ENCODE results near the gene AFDN. TPM values are rescaled to one million over a fixed set of nuclear protein-coding genes. Genes with fewer than 3 reads are reported as not detected.
A peak's percentile ranks its signal among the peaks of the same experiment; 100 is the strongest.

AFDN gene
- total RNA-seq, 4 donors from 2014 or later = 134 to 179 (median 144) TPM

GRCh38 chr6:167849846-167850459 lies 23.2 kb downstream of the AFDN start:
- no peak overlapping the region for H3K27ac ChIP-seq
- WGBS, 2 donors = 54 to 58% methylated on average over 4 of the region's 4 CpGs
- H3K4me3 ChIP-seq = no peak overlapping the region
- no peaks in the 10 kb centered on the region for H3K27me3 ChIP-seq
- DNase-seq (ENCODE audit: low spot score in 2 of 2) = no peak
- H3K36me3 ChIP-seq = no peaks in the 10 kb centered on the region
- H3K4me1 ChIP-seq = peaks cover 0 to 21% (median 0%) of the 10 kb centered on the region in 4 donors
- no peak for TF ChIP-seq POLR2A (IDR thresholded peaks at IDR 0.05)
- no peak for TF ChIP-seq EP300 (IDR thresholded peaks at IDR 0.05)
- no peak for TF ChIP-seq CTCF (IDR thresholded peaks at IDR 0.05)
- no peaks in the 10 kb centered on the region for H3K9me3 ChIP-seq

- 73 to 77% methylated on average over 6 of the region's 6 CpGs for WGBS, 2 donors
- peaks cover 0 to 21% (median 0%) of the 10 kb centered on the region in 4 donors for H3K4me1 ChIP-seq
- TF ChIP-seq EP300 (IDR thresholded peaks at IDR 0.05) = no peak
- no peak for TF ChIP-seq CTCF (IDR thresholded peaks at IDR 0.05)
- TF ChIP-seq POLR2A (IDR thresholded peaks at IDR 0.05) = no peak
- no peaks in the 10 kb centered on the region for H3K27me3 ChIP-seq
- no peak for DNase-seq (ENCODE audit: low spot score in 2 of 2)
- H3K9me3 ChIP-seq = no peaks in the 10 kb centered on the region
- H3K4me3 ChIP-seq = no peak overlapping the region
- no peak overlapping the region for H3K27ac ChIP-seq
- H3K36me3 ChIP-seq = no peaks in the 10 kb centered on the region
Measured at GRCh38 chr6:167850782-167851181, 24.1 kb downstream of the AFDN start.

GRCh38 chr6:167851370-167851952 lies 24.8 kb downstream of the AFDN start:
- no peaks in the 10 kb centered on the region for H3K9me3 ChIP-seq
- peaks cover 0 to 21% (median 0%) of the 10 kb centered on the region in 4 donors for H3K4me1 ChIP-seq
- no peaks in the 10 kb centered on the region for H3K36me3 ChIP-seq
- DNase-seq (ENCODE audit: low spot score in 2 of 2) = no peak
- H3K4me3 ChIP-seq = no peak overlapping the region
- no peaks in the 10 kb centered on the region for H3K27me3 ChIP-seq
- WGBS, 2 donors = 93 to 94% methylated on average over 2 of the region's 2 CpGs
- TF ChIP-seq CTCF (IDR thresholded peaks at IDR 0.05) (no peak), POLR2A (IDR thresholded peaks at IDR 0.05) (no peak), EP300 (IDR thresholded peaks at IDR 0.05) (no peak)
- no peak overlapping the region for H3K27ac ChIP-seq

- Histone ChIP-seq H3K27me3 (no peaks in the 10 kb centered on the region), H3K4me1 (peaks cover 0 to 17% (median 0%) of the 10 kb centered on the region in 4 donors), H3K27ac (no peak overlapping the region), H3K36me3 (no peaks in the 10 kb centered on the region), H3K9me3 (no peaks in the 10 kb centered on the region), H3K4me3 (no peak overlapping the region)
- no peak for DNase-seq (ENCODE audit: low spot score in 2 of 2)
- no peak for TF ChIP-seq CTCF (IDR thresholded peaks at IDR 0.05)
- peak in 1 of 2 donors; percentile 41 for TF ChIP-seq EP300 (IDR thresholded peaks at IDR 0.05)
- 58 to 61% methylated on average over 6 of the region's 6 CpGs for WGBS, 2 donors
Measured at GRCh38 chr6:167855825-167856425, 29.2 kb downstream of the AFDN start.

GRCh38 chr6:167856474-167856873 lies 29.8 kb downstream of the AFDN start:
- no peak overlapping the region for H3K4me3 ChIP-seq
- no peaks in the 10 kb centered on the region for H3K36me3 ChIP-seq
- 91 to 96% methylated on average over 1 of the region's 1 CpG for WGBS, 2 donors
- H3K9me3 ChIP-seq = no peaks in the 10 kb centered on the region
- TF ChIP-seq CTCF (IDR thresholded peaks at IDR 0.05) = no peak
- H3K27ac ChIP-seq = no peak overlapping the region
- no peak for DNase-seq (ENCODE audit: low spot score in 2 of 2)
- H3K27me3 ChIP-seq = no peaks in the 10 kb centered on the region
- H3K4me1 ChIP-seq = peaks cover 0 to 18% (median 0%) of the 10 kb centered on the region in 4 donors
